Esophagus muscularis mucosa (tissue), 4 donors: ENCODE results near the gene SLC25A33. TPM values are rescaled to one million over a fixed set of nuclear protein-coding genes. Genes with fewer than 3 reads are reported as not detected.

Experiments used
- DNase-seq: peaks from one replicate; pipeline ENCODE4 v3.0.0-alpha.2; 2017; ENCODE audit errors: extremely low spot score
- H3K27ac ChIP-seq, 4 donors: fragments of 200-600 bp; sonication (generic); replicated peaks in 1 of 4; 1 replicate in 3 of 4; 2 replicates in 1 of 4; pipeline ENCODE4 v1.5.1; 2016 to 2019; ENCODE audit warnings: mild to moderate bottlenecking in 1 of 4
- H3K27me3 ChIP-seq, 4 donors: fragments of 200-600 bp; sonication (generic); one replicate each; pipeline versions ENCODE4 v1.5.1 to v1.6.0; 2016 to 2019
- H3K36me3 ChIP-seq, 4 donors: fragments of 200-600 bp; sonication (generic); one replicate each; pipeline ENCODE4 v1.5.1; 2016 to 2019
- H3K4me1 ChIP-seq, 4 donors: fragments of 200-600 bp; sonication (generic); one replicate each; pipeline ENCODE4 v1.5.1; 2016 to 2019
- H3K4me3 ChIP-seq, 4 donors: fragments of 200-600 bp; sonication (generic); 1 replicate in 2 of 4; 2 replicates in 2 of 4; pipeline ENCODE4 v1.5.1; 2016 to 2019; ENCODE audit warnings: mild to moderate bottlenecking in 4 of 4, moderate library complexity in 1 of 4
- H3K9me3 ChIP-seq, 4 donors: fragments of 200-600 bp; sonication (generic); 1 replicate in 3 of 4; 2 replicates in 1 of 4; pipeline ENCODE4 v1.5.1; 2016 to 2019
- CTCF ChIP-seq, 3 experiments: fragments of 200-600 bp in 2 of 3; fragments of 450-650 bp in 1 of 3; sonication (generic) in 2 of 3; IDR thresholded peaks; one replicate each; pipeline ENCODE4 v1.5.1; 2017 to 2019; ENCODE audit warnings: antibody characterized with exemption in 3 of 3, mild to moderate bottlenecking in 2 of 3, moderate library complexity in 1 of 3
- EP300 ChIP-seq: sonication (generic); formaldehyde crosslinking; IDR thresholded peaks from one replicate; pipeline ENCODE4 v1.6.1; 2017; ENCODE audit warnings: antibody characterized with exemption
- POLR2A ChIP-seq: fragments of 450-650 bp; IDR thresholded peaks from one replicate; pipeline ENCODE4 v1.6.1; 2017; ENCODE audit warnings: antibody characterized with exemption, moderate library complexity, mild to moderate bottlenecking, low read depth
- POLR2AphosphoS5 ChIP-seq, 2 donors: sonication (generic); formaldehyde crosslinking; IDR thresholded peaks; one replicate each; pipeline ENCODE4 v1.6.1; 2017; ENCODE audit warnings: antibody characterized with exemption in 2 of 2
- WGBS: methylation state at CpG from one replicate; pipeline ENCODE4 v1.1.5; 2018; 5-methylcytosine and 5-hydroxymethylcytosine counted together
- intact Hi-C: fragments of 100-400 bp; cut with DNase I; formaldehyde crosslinking; loops from one replicate; pipeline ENCODE4 v1.15.1; 2023
- total RNA-seq, 4 donors: library from RNA; depleted of rRNA; stranded (reverse); fragments of >200 nt; gene quantifications; one replicate each; pipeline versions ENCODE4 v1.1.0 to v1.2.1, GENCODE V29; 2016

Gene SLC25A33
- total RNA-seq, 4 donors from 2014 or later: 5.1 to 15.6 (median 8.9) TPM

GRCh38 chr1:9633493-9633892 lies 94.2 kb downstream of the SLC25A33 start:
- Histone ChIP-seq H3K9me3 (no peaks in the 10 kb centered on the region), H3K4me3 (no peak overlapping the region), H3K36me3 (no peaks in the 10 kb centered on the region), H3K27ac (no peak overlapping the region), H3K4me1 (no peaks in the 10 kb centered on the region), H3K27me3 (no peaks in the 10 kb centered on the region)
- 92% methylated on average over 6 of the region's 6 CpGs for WGBS
- DNase-seq: no peak
- intact Hi-C loops: no loop called here
- TF ChIP-seq POLR2A (no peak), EP300 (no peak), CTCF (IDR thresholded peaks at IDR 0.05) (no peak), POLR2AphosphoS5 (IDR thresholded peaks at IDR 0.05) (no peak)

- no peak overlapping the region for H3K4me3 ChIP-seq
- TF ChIP-seq CTCF (IDR thresholded peaks at IDR 0.05): no peak
- TF ChIP-seq EP300: no peak
- TF ChIP-seq POLR2A: no peak
- no peak for TF ChIP-seq POLR2AphosphoS5 (IDR thresholded peaks at IDR 0.05)
- whole genome bisulfite sequencing: 74% methylated on average over 2 of the region's 2 CpGs
- no peaks in the 10 kb centered on the region for H3K36me3 ChIP-seq
- no peaks in the 10 kb centered on the region for H3K9me3 ChIP-seq
- no peak for DNase-seq
- H3K27me3 ChIP-seq: no peaks in the 10 kb centered on the region
- intact Hi-C loops: no loop called here
- no peaks in the 10 kb centered on the region for H3K4me1 ChIP-seq
- H3K27ac ChIP-seq: no peak overlapping the region
These were observed 95.3 kb downstream of the SLC25A33 start for GRCh38 chr1:9634582-9634981.

Other genes with a start within 250 kb of the SLC25A33 start
- 100 to 1,000 TPM in 2 of 4 donors, 10 to 100 TPM in 2; 61.0 to 104 (median 97.4) TPM for gene SPSB1, start 246.6 kb upstream of the SLC25A33 start, total RNA-seq
- 10 to 100 TPM in 1 of 4 donors, 1 to 10 TPM in 3; 6.8 to 10.5 (median 8.2) TPM for gene TMEM201, start 49.4 kb downstream of the SLC25A33 start, total RNA-seq
- gene PIK3CD, start 112.3 kb downstream of the SLC25A33 start, total RNA-seq: 10 to 100 TPM in 3 of 4 donors, 1 to 10 TPM in 1; 7.9 to 30.4 (median 13.9) TPM